ENCODE data around the gene H2AZ2. TPM values are rescaled to one million over a fixed set of nuclear protein-coding genes. Genes with fewer than 3 reads are reported as not detected.
"Not testable (repeated sequence)": the region's sequence is repeated elsewhere in the genome, so short reads cannot be mapped to it uniquely, and the experiment has no call there.

Gene H2AZ2
- total RNA-seq, 1 donor = 121 TPM

GRCh38 chr7:44881066-44881600, 33.2 kb upstream of the H2AZ2 start:
- Histone ChIP-seq H3K9me3 (ENCODE audit: low read depth, low read length) (no peaks in the 10 kb centered on the region), H3K27me3 (ENCODE audit: insufficient read depth, low read length) (no peaks in the 10 kb centered on the region), H3K4me3 (ENCODE audit: low read length) (no peak overlapping the region), H3K4me1 (ENCODE audit: insufficient read depth, low read length) (peaks cover 53% of the 10 kb centered on the region)

GRCh38 chr7:44880317-44881018, 32.6 kb upstream of the H2AZ2 start:
- Histone ChIP-seq H3K4me3 (ENCODE audit: low read length) (no peak overlapping the region), H3K27me3 (ENCODE audit: insufficient read depth, low read length) (no peaks in the 10 kb centered on the region), H3K4me1 (ENCODE audit: insufficient read depth, low read length) (peaks cover 49% of the 10 kb centered on the region), H3K9me3 (ENCODE audit: low read depth, low read length) (no peaks in the 10 kb centered on the region)

GRCh38 chr7:44876393-44876792, 28.5 kb upstream of the H2AZ2 start:
- no peaks in the 10 kb centered on the region for H3K9me3 ChIP-seq (ENCODE audit: low read depth, low read length)
- H3K4me1 ChIP-seq (ENCODE audit: insufficient read depth, low read length) = peaks cover 15% of the 10 kb centered on the region
- no peak overlapping the region for H3K4me3 ChIP-seq (ENCODE audit: low read length)
- no peaks in the 10 kb centered on the region for H3K27me3 ChIP-seq (ENCODE audit: insufficient read depth, low read length)

- no peaks in the 10 kb centered on the region for H3K9me3 ChIP-seq (ENCODE audit: low read depth, low read length)
- H3K27me3 ChIP-seq (ENCODE audit: insufficient read depth, low read length) = no peaks in the 10 kb centered on the region
- peaks cover 3% of the 10 kb centered on the region for H3K4me1 ChIP-seq (ENCODE audit: insufficient read depth, low read length)
- H3K4me3 ChIP-seq (ENCODE audit: low read length) = no peak overlapping the region
Observed at GRCh38 chr7:44875241-44875640, 27.4 kb upstream of the H2AZ2 start.

- no peaks in the 10 kb centered on the region for H3K4me1 ChIP-seq (ENCODE audit: insufficient read depth, low read length)
- H3K27me3 ChIP-seq (ENCODE audit: insufficient read depth, low read length) = no peaks in the 10 kb centered on the region
- no peak overlapping the region for H3K4me3 ChIP-seq (ENCODE audit: low read length)
- H3K9me3 ChIP-seq (ENCODE audit: low read depth, low read length) = no peaks in the 10 kb centered on the region
Observed at GRCh38 chr7:44872787-44873186, 24.9 kb upstream of the H2AZ2 start.

GRCh38 chr7:44871918-44872317, 24.0 kb upstream of the H2AZ2 start:
- not testable (repeated sequence) for H3K4me1 ChIP-seq (ENCODE audit: insufficient read depth, low read length); H3K27me3 ChIP-seq (ENCODE audit: insufficient read depth, low read length); H3K4me3 ChIP-seq (ENCODE audit: low read length); H3K9me3 ChIP-seq (ENCODE audit: low read depth, low read length)

GRCh38 chr7:44870780-44871179, 22.9 kb upstream of the H2AZ2 start:
- H3K4me3 ChIP-seq (ENCODE audit: low read length); H3K9me3 ChIP-seq (ENCODE audit: low read depth, low read length); H3K4me1 ChIP-seq (ENCODE audit: insufficient read depth, low read length); H3K27me3 ChIP-seq (ENCODE audit: insufficient read depth, low read length): not testable (repeated sequence)

GRCh38 chr7:44870336-44870735, 22.4 kb upstream of the H2AZ2 start:
- H3K9me3 ChIP-seq (ENCODE audit: low read depth, low read length); H3K4me3 ChIP-seq (ENCODE audit: low read length); H3K27me3 ChIP-seq (ENCODE audit: insufficient read depth, low read length); H3K4me1 ChIP-seq (ENCODE audit: insufficient read depth, low read length): not testable (repeated sequence)

GRCh38 chr7:44867073-44867995, 19.4 kb upstream of the H2AZ2 start:
- Histone ChIP-seq H3K27me3 (ENCODE audit: insufficient read depth, low read length) (no peaks in the 10 kb centered on the region), H3K9me3 (ENCODE audit: low read depth, low read length) (no peaks in the 10 kb centered on the region), H3K4me1 (ENCODE audit: insufficient read depth, low read length) (no peaks in the 10 kb centered on the region), H3K4me3 (ENCODE audit: low read length) (no peak overlapping the region)

- not testable (repeated sequence) for H3K4me1 ChIP-seq (ENCODE audit: insufficient read depth, low read length); H3K4me3 ChIP-seq (ENCODE audit: low read length); H3K27me3 ChIP-seq (ENCODE audit: insufficient read depth, low read length); H3K9me3 ChIP-seq (ENCODE audit: low read depth, low read length)
Observed at GRCh38 chr7:44861949-44862348, 14.1 kb upstream of the H2AZ2 start.

- peaks cover 3% of the 10 kb centered on the region for H3K27me3 ChIP-seq (ENCODE audit: insufficient read depth, low read length)
Observed at GRCh38 chr7:44858161-44858560, 10.3 kb upstream of the H2AZ2 start.

GRCh38 chr7:44854644-44855364, 6.9 kb upstream of the H2AZ2 start:
- no peaks in the 10 kb centered on the region for H3K27me3 ChIP-seq (ENCODE audit: insufficient read depth, low read length)
- no peaks in the 10 kb centered on the region for H3K9me3 ChIP-seq (ENCODE audit: low read depth, low read length)
- no peak overlapping the region for H3K4me3 ChIP-seq (ENCODE audit: low read length)
- peaks cover 12% of the 10 kb centered on the region for H3K4me1 ChIP-seq (ENCODE audit: insufficient read depth, low read length)

More at GRCh38 chr7:44858161-44858560, 10.3 kb upstream of the H2AZ2 start:
- H3K9me3 ChIP-seq (ENCODE audit: low read depth, low read length) = no peaks in the 10 kb centered on the region
- H3K4me1 ChIP-seq (ENCODE audit: insufficient read depth, low read length) = peaks cover 8% of the 10 kb centered on the region
- no peak overlapping the region for H3K4me3 ChIP-seq (ENCODE audit: low read length)

GRCh38 chr7:44853391-44853790, 5.5 kb upstream of the H2AZ2 start:
- H3K4me1 ChIP-seq (ENCODE audit: insufficient read depth, low read length) = peaks cover 26% of the 10 kb centered on the region

GRCh38 chr7:44852590-44852989, 4.7 kb upstream of the H2AZ2 start:
- Histone ChIP-seq H3K27me3 (ENCODE audit: insufficient read depth, low read length) (no peaks in the 10 kb centered on the region), H3K4me1 (ENCODE audit: insufficient read depth, low read length) (peaks cover 26% of the 10 kb centered on the region), H3K9me3 (ENCODE audit: low read depth, low read length) (no peaks in the 10 kb centered on the region), H3K4me3 (ENCODE audit: low read length) (no peak overlapping the region)

More at GRCh38 chr7:44853391-44853790, 5.5 kb upstream of the H2AZ2 start:
- H3K9me3 ChIP-seq (ENCODE audit: low read depth, low read length) = no peaks in the 10 kb centered on the region
- H3K4me3 ChIP-seq (ENCODE audit: low read length) = no peak overlapping the region
- no peaks in the 10 kb centered on the region for H3K27me3 ChIP-seq (ENCODE audit: insufficient read depth, low read length)

All from mononuclear cell (primary cell).